ENCODE data around the gene C11orf68. TPM values are rescaled to one million over a fixed set of nuclear protein-coding genes. Genes with fewer than 3 reads are reported as not detected.

C11orf68 gene
- total and polyA plus RNA-seq, 2 experiments from 2014 or later: 16.8 to 23.2 TPM

DNA sequence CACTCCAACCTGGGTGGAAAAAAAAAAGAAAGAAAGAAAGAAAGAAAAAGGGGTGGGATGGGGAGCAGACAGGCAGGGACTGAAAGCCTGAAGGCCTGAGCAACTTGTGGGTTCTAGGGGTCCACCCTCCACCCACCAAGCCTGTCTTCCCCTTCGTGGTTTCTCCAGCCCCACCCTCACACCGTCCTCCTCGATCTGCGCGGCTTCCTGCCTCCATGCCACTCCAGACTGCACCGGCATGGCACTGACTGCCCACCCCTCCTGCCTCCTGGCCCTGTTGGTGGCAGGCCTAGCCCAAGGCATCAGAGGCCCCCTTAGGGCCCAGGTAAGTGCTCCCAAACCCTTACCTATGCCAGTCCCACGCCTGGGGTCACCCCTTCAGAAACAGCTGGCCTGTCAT lies 39.2 kb downstream of the C11orf68 start, which contains the start of gene CTSW:
Gene CTSW, plus strand, starts transcription at position 221 of the 400 bp plus-strand sequence. Its CDS starts 18 bp downstream, at position 239.
- 0 out of 2 replicates have a peak, but pooled peaks cover 4% of the 10 kb centered on the region for H3F3A ChIP-seq (replicated peaks; ENCODE audit: low read depth)
- no peak within 1 kb of the TSS for H3K4me3 ChIP-seq
- DNase-seq (ENCODE audit: low spot score) (no peak), ATAC-seq (no peak)
- no peaks in the 10 kb centered on the region for H3K9me3 Mint-ChIP-seq
- peaks cover 18% of the 10 kb centered on the region for H3K27me3 Mint-ChIP-seq (ENCODE audit: insufficient read depth, low read depth, poor library complexity)
- peaks cover 3% of the 10 kb centered on the region; the same call in 1 of the 2 replicates for H4K20me1 ChIP-seq (replicated peaks; ENCODE audit: insufficient read depth)
- H3K27me3 ChIP-seq (ENCODE audit: insufficient read depth): no peaks in the 10 kb centered on the region
- no peaks in the 10 kb centered on the region for H3K4me1 ChIP-seq (ENCODE audit: insufficient read depth)
- H3K27ac ChIP-seq (ENCODE audit: low read depth): no peak within 1 kb of the TSS
- H3K4me1 Mint-ChIP-seq: peaks cover 3% of the 10 kb centered on the region
- no peak within 1 kb of the TSS for H3K4me2 ChIP-seq
- H2AFZ ChIP-seq: no peak within 1 kb of the TSS
- no peak within 1 kb of the TSS; the same call in 1 of the 2 replicates for H3K27ac Mint-ChIP-seq
- TF ChIP-seq, protein P1, sequence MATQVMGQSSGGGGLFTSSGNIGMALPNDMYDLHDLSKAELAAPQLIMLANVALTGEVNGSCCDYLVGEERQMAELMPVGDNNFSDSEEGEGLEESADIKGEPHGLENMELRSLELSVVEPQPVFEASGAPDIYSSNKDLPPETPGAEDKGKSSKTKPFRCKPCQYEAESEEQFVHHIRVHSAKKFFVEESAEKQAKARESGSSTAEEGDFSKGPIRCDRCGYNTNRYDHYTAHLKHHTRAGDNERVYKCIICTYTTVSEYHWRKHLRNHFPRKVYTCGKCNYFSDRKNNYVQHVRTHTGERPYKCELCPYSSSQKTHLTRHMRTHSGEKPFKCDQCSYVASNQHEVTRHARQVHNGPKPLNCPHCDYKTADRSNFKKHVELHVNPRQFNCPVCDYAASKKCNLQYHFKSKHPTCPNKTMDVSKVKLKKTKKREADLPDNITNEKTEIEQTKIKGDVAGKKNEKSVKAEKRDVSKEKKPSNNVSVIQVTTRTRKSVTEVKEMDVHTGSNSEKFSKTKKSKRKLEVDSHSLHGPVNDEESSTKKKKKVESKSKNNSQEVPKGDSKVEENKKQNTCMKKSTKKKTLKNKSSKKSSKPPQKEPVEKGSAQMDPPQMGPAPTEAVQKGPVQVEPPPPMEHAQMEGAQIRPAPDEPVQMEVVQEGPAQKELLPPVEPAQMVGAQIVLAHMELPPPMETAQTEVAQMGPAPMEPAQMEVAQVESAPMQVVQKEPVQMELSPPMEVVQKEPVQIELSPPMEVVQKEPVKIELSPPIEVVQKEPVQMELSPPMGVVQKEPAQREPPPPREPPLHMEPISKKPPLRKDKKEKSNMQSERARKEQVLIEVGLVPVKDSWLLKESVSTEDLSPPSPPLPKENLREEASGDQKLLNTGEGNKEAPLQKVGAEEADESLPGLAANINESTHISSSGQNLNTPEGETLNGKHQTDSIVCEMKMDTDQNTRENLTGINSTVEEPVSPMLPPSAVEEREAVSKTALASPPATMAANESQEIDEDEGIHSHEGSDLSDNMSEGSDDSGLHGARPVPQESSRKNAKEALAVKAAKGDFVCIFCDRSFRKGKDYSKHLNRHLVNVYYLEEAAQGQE (IDR thresholded peaks at IDR 0.05; ENCODE audit: unreplicated experiment): no peak
- TF ChIP-seq, protein P2, sequence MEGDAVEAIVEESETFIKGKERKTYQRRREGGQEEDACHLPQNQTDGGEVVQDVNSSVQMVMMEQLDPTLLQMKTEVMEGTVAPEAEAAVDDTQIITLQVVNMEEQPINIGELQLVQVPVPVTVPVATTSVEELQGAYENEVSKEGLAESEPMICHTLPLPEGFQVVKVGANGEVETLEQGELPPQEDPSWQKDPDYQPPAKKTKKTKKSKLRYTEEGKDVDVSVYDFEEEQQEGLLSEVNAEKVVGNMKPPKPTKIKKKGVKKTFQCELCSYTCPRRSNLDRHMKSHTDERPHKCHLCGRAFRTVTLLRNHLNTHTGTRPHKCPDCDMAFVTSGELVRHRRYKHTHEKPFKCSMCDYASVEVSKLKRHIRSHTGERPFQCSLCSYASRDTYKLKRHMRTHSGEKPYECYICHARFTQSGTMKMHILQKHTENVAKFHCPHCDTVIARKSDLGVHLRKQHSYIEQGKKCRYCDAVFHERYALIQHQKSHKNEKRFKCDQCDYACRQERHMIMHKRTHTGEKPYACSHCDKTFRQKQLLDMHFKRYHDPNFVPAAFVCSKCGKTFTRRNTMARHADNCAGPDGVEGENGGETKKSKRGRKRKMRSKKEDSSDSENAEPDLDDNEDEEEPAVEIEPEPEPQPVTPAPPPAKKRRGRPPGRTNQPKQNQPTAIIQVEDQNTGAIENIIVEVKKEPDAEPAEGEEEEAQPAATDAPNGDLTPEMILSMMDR (conservative IDR thresholded peaks at IDR 0.05; ENCODE audit: low read depth in 2 of 2): no peak
- no peak for TF ChIP-seq ZNF114 (CRISPR knock-in tag; IDR thresholded peaks at IDR 0.05)
- TF ChIP-seq, protein P3, sequence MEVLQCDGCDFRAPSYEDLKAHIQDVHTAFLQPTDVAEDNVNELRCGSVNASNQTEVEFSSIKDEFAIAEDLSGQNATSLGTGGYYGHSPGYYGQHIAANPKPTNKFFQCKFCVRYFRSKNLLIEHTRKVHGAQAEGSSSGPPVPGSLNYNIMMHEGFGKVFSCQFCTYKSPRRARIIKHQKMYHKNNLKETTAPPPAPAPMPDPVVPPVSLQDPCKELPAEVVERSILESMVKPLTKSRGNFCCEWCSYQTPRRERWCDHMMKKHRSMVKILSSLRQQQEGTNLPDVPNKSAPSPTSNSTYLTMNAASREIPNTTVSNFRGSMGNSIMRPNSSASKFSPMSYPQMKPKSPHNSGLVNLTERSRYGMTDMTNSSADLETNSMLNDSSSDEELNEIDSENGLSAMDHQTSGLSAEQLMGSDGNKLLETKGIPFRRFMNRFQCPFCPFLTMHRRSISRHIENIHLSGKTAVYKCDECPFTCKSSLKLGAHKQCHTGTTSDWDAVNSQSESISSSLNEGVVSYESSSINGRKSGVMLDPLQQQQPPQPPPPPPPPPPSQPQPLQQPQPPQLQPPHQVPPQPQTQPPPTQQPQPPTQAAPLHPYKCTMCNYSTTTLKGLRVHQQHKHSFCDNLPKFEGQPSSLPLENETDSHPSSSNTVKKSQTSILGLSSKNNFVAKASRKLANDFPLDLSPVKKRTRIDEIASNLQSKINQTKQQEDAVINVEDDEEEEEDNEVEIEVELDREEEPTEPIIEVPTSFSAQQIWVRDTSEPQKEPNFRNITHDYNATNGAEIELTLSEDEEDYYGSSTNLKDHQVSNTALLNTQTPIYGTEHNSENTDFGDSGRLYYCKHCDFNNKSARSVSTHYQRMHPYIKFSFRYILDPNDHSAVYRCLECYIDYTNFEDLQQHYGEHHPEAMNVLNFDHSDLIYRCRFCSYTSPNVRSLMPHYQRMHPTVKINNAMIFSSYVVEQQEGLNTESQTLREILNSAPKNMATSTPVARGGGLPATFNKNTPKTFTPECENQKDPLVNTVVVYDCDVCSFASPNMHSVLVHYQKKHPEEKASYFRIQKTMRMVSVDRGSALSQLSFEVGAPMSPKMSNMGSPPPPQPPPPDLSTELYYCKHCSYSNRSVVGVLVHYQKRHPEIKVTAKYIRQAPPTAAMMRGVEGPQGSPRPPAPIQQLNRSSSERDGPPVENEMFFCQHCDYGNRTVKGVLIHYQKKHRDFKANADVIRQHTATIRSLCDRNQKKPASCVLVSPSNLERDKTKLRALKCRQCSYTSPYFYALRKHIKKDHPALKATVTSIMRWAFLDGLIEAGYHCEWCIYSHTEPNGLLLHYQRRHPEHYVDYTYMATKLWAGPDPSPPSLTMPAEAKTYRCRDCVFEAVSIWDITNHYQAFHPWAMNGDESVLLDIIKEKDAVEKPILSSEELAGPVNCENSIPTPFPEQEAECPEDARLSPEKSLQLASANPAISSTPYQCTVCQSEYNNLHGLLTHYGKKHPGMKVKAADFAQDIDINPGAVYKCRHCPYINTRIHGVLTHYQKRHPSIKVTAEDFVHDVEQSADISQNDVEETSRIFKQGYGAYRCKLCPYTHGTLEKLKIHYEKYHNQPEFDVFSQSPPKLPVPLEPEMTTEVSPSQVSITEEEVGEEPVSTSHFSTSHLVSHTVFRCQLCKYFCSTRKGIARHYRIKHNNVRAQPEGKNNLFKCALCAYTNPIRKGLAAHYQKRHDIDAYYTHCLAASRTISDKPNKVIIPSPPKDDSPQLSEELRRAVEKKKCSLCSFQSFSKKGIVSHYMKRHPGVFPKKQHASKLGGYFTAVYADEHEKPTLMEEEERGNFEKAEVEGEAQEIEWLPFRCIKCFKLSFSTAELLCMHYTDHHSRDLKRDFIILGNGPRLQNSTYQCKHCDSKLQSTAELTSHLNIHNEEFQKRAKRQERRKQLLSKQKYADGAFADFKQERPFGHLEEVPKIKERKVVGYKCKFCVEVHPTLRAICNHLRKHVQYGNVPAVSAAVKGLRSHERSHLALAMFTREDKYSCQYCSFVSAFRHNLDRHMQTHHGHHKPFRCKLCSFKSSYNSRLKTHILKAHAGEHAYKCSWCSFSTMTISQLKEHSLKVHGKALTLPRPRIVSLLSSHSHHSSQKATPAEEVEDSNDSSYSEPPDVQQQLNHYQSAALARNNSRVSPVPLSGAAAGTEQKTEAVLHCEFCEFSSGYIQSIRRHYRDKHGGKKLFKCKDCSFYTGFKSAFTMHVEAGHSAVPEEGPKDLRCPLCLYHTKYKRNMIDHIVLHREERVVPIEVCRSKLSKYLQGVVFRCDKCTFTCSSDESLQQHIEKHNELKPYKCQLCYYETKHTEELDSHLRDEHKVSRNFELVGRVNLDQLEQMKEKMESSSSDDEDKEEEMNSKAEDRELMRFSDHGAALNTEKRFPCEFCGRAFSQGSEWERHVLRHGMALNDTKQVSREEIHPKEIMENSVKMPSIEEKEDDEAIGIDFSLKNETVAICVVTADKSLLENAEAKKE (CRISPR knock-in tag; IDR thresholded peaks at IDR 0.05): no peak
- TF ChIP-seq STAT1 (IDR thresholded peaks at IDR 0.05; ENCODE audit: unreplicated experiment): no peak
- no peak for TF ChIP-seq NANOG (IDR thresholded peaks at IDR 0.05; ENCODE audit: borderline replicate concordance)
- TF ChIP-seq, protein P4, sequence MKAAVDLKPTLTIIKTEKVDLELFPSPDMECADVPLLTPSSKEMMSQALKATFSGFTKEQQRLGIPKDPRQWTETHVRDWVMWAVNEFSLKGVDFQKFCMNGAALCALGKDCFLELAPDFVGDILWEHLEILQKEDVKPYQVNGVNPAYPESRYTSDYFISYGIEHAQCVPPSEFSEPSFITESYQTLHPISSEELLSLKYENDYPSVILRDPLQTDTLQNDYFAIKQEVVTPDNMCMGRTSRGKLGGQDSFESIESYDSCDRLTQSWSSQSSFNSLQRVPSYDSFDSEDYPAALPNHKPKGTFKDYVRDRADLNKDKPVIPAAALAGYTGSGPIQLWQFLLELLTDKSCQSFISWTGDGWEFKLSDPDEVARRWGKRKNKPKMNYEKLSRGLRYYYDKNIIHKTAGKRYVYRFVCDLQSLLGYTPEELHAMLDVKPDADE (IDR thresholded peaks at IDR 0.05): no peak
- no peak for TF ChIP-seq EZH2 (IDR thresholded peaks at IDR 0.05; ENCODE audit: low read depth, unreplicated experiment)
- no peak for TF ChIP-seq POLR2AphosphoS5 (IDR thresholded peaks at IDR 0.05; ENCODE audit: low read depth)
- TF ChIP-seq JUNB (IDR thresholded peaks at IDR 0.05; ENCODE audit: unreplicated experiment): no peak
- TF ChIP-seq CREB1 (CRISPR knock-in tag; IDR thresholded peaks at IDR 0.05; ENCODE audit: low read depth): no peak
- no peak for TF ChIP-seq EZH2phosphoT487 (IDR thresholded peaks at IDR 0.05; ENCODE audit: unreplicated experiment)
- TF ChIP-seq ZNF331 (CRISPR knock-in tag; IDR thresholded peaks at IDR 0.05; ENCODE audit: low read depth): no peak
- H3K79me2 ChIP-seq (replicated peaks; ENCODE audit: insufficient read depth): no peaks in the 10 kb centered on the region
- no peak within 1 kb of the TSS; the same call in 2 of the 3 replicates for H3K4me3 Mint-ChIP-seq
- H3K36me3 ChIP-seq (ENCODE audit: insufficient read depth): peaks cover 7% of the 10 kb centered on the region; the same call in 1 of the 2 replicates
- H3K36me3 Mint-ChIP-seq (ENCODE audit: low read depth): peaks cover 18% of the 10 kb centered on the region
- no peaks in the 10 kb centered on the region for H3K9me2 ChIP-seq (ENCODE audit: insufficient read depth)
